ENCODE measurements around the gene FASTK.
"Not testable (repeated sequence)": the region's sequence is repeated elsewhere in the genome, so short reads cannot be mapped to it uniquely, and the experiment has no call there.

FASTK gene

DNA sequence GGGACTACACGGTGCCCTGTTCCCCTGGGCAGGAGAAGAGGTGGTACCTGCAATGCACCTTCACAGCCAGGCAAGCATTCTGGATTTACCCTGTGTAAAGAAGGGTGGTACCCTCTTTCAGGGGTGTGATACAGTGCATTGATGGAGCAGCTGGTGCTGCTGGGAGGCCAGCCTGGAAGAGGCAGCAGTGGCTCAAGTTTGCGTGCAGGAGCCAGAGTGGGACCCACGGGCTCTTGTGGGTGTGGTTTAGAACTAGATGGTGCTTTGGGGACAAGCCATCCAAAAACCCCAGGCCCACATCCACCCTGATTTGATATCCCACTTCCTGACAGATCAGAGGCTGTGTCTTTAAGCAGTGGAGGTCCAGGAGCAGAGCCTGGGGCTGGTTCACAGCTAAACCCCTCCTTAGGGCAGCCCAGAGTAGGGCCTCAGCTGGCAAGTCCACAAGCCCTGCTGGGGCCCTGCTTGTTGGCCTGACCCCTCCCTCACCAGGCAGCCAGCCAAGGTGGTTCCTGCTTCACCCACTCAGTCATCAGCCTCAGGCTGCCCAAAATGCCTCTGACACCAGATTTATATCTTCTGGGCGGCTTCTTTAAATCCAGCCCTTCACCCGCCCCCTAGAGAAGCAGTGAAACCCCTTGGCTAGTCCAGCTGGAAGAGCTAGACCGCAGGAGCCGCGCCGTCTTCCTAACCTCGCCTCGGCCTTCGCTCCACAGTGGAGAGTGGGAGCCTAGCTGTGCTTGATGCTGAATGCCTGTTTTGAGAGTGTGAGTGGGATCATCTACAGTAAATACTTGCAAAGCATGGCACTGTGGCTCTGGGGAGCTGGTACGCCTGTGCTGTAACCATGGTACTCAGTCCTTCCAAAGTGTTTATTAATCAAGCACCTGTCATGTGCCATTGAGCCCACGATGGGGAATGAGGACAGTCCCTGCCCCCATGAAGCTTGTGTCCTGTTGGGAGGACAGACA is 33.7 kb downstream of the FASTK start:
- Histone ChIP-seq H3K9me3 (ENCODE audit: control insufficient read depth, low read length) (no peaks in the 10 kb centered on the region), H3K4me3 (ENCODE audit: low read length) (peak overlapping the region; percentile 42), H3K36me3 (ENCODE audit: control insufficient read depth, insufficient read depth, low read length, severe bottlenecking) (no peaks in the 10 kb centered on the region), H3K9ac (ENCODE audit: low read length) (peak overlapping the region; percentile 62), H3K4me1 (ENCODE audit: control insufficient read depth, insufficient read depth, low read length) (peaks cover 27% of the 10 kb centered on the region), H3K27me3 (replicated peaks; ENCODE audit: control insufficient read depth, insufficient read depth, low read length) (peaks cover 9% of the 10 kb centered on the region)
- DNase-seq (ENCODE audit: low read depth), result peak; percentile 82

GRCh38 chr7:151045967-151046366 is 34.6 kb downstream of the FASTK start:
- H3K27me3 ChIP-seq (replicated peaks; ENCODE audit: control insufficient read depth, insufficient read depth, low read length), result peaks cover 9% of the 10 kb centered on the region
- H3K36me3 ChIP-seq (ENCODE audit: control insufficient read depth, insufficient read depth, low read length, severe bottlenecking), result no peaks in the 10 kb centered on the region
- H3K4me3 ChIP-seq (ENCODE audit: low read length), result no peak overlapping the region
- peaks cover 27% of the 10 kb centered on the region for H3K4me1 ChIP-seq (ENCODE audit: control insufficient read depth, insufficient read depth, low read length)
- no peaks in the 10 kb centered on the region for H3K9me3 ChIP-seq (ENCODE audit: control insufficient read depth, low read length)
- no peak for DNase-seq (ENCODE audit: low read depth)
- no peak overlapping the region for H3K9ac ChIP-seq (ENCODE audit: low read length)

GRCh38 chr7:151045262-151045661 is 35.3 kb downstream of the FASTK start:
- Histone ChIP-seq H3K9me3 (ENCODE audit: control insufficient read depth, low read length) (no peaks in the 10 kb centered on the region), H3K9ac (ENCODE audit: low read length) (no peak overlapping the region), H3K27me3 (replicated peaks; ENCODE audit: control insufficient read depth, insufficient read depth, low read length) (peaks cover 5% of the 10 kb centered on the region), H3K36me3 (ENCODE audit: control insufficient read depth, insufficient read depth, low read length, severe bottlenecking) (no peaks in the 10 kb centered on the region), H3K4me1 (ENCODE audit: control insufficient read depth, insufficient read depth, low read length) (peaks cover 27% of the 10 kb centered on the region), H3K4me3 (ENCODE audit: low read length) (no peak overlapping the region)
- DNase-seq (ENCODE audit: low read depth), result no peak

DNA sequence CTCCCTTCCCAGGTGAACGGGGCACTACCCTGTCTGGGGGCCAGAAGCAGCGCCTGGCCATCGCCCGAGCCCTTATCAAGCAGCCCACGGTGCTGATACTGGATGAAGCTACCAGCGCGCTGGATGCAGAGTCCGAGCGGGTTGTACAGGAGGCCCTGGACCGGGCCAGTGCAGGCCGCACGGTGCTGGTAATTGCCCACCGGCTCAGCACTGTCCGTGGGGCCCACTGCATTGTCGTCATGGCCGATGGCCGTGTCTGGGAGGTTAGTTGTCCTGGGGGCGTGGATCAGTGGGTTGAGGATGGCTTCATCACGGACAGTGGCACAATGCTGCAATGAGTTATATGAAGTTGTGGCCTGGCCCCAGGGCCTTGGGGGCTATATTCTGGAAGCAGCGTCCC is 36.6 kb downstream of the FASTK start:
- peaks cover 36% of the 10 kb centered on the region for H3K4me1 ChIP-seq (ENCODE audit: control insufficient read depth, insufficient read depth, low read length)
- no peaks in the 10 kb centered on the region for H3K9me3 ChIP-seq (ENCODE audit: control insufficient read depth, low read length)
- DNase-seq (ENCODE audit: low read depth), result no peak

DNA sequence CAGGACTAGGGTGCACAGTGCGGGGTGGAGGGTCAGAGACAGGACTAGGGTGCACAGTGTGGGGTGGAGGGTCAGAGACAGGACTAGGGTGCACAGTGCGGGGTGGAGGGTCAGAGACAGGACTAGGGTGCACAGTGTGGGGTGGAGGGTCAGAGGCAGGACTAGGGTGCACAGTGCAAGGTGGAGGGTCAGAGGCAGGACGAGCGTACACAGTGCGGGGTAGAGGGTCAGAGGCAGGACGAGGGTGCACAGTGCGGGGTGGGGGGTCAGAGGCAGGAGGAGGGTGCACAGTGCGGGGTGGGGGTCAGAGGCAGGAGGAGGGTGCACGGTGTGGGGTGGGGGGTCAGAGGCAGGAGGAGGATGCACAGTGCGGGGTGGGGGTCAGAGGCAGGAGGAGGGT is 37.2 kb downstream of the FASTK start:
- H3K9me3 ChIP-seq (ENCODE audit: control insufficient read depth, low read length); DNase-seq (ENCODE audit: low read depth); H3K27me3 ChIP-seq (replicated peaks; ENCODE audit: control insufficient read depth, insufficient read depth, low read length); H3K4me3 ChIP-seq (ENCODE audit: low read length); H3K36me3 ChIP-seq (ENCODE audit: control insufficient read depth, insufficient read depth, low read length, severe bottlenecking); H3K9ac ChIP-seq (ENCODE audit: low read length): not testable (repeated sequence)
- peaks cover 41% of the 10 kb centered on the region for H3K4me1 ChIP-seq (ENCODE audit: control insufficient read depth, insufficient read depth, low read length)

More for the DNA sequence above, 36.6 kb downstream of the FASTK start:
- Histone ChIP-seq H3K27me3 (replicated peaks; ENCODE audit: control insufficient read depth, insufficient read depth, low read length) (no peaks in the 10 kb centered on the region), H3K9ac (ENCODE audit: low read length) (no peak overlapping the region), H3K4me3 (ENCODE audit: low read length) (no peak overlapping the region), H3K36me3 (ENCODE audit: control insufficient read depth, insufficient read depth, low read length, severe bottlenecking) (no peaks in the 10 kb centered on the region)

DNA sequence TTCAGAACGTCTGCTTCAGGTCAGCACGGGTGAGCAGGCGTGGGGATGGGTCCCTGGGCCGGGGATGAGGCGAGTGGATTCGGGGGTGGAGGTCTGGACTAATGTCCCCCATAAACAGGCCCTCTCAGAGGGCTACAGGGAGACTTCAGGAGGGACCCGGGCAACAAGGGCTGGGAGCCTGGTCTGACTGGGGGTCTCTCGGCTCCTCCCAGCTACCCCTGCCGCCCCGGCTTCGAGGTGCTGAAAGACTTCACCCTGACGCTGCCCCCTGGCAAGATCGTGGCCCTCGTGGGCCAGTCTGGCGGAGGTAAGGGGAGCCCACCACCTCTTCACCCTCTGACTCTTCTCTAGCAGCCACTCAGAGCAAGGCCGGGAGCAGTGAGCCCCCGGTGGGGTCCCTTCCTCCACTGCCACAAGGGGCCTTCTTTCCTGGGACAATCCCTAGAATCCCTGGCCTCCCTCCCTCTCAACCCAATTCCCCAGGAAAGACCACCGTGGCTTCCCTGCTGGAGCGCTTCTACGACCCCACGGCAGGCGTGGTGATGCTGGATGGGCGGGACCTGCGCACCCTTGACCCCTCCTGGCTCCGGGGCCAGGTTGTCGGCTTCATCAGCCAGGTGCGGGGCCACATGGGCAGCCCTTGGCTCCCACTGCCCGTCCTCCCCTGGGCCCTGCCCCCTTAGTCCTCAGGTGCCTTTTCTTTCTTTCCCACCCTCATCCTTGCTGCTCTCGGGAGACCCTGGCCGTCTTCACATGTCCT is 39.8 kb downstream of the FASTK start:
- H3K4me1 ChIP-seq (ENCODE audit: control insufficient read depth, insufficient read depth, low read length), result peaks cover 22% of the 10 kb centered on the region
- no peak overlapping the region for H3K4me3 ChIP-seq (ENCODE audit: low read length)
- peaks cover 15% of the 10 kb centered on the region for H3K36me3 ChIP-seq (ENCODE audit: control insufficient read depth, insufficient read depth, low read length, severe bottlenecking)

DNA sequence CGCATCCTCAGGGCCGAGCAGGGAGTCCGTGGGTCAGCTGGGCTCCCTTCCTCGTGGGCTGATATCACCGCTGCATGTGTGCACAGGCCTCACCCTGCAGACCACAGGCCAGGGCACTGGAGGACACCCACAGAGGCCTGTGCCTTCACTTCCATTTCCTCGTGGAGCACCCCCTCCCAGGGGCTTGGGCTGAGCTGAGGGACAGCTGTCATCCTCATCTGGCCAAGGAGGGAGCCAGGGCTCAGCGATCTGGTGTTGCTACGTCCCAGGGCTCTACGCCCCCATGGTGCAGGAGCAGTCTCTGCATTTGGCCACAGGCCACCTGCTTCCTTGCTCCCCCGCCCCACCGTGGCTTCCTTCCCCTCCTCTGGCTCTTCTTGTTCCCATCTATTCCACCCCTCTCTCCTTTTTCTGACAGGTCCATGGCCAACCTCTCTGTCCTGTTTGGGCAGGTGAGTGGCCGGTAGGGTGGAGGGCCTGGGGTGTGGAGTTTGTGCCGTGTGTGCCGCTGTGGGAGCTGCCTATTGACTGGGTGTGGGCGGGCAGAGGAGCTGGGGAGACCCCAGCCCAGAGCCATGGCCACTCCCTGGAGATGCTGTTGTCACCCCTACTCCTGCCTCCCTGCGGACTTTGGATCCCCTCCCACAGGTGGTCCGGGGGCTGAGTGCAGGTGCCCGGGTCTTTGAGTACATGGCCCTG is 40.6 kb downstream of the FASTK start:
- no peak for DNase-seq (ENCODE audit: low read depth)
- Histone ChIP-seq H3K27me3 (replicated peaks; ENCODE audit: control insufficient read depth, insufficient read depth, low read length) (no peaks in the 10 kb centered on the region), H3K4me1 (ENCODE audit: control insufficient read depth, insufficient read depth, low read length) (peaks cover 20% of the 10 kb centered on the region), H3K9me3 (ENCODE audit: control insufficient read depth, low read length) (no peaks in the 10 kb centered on the region), H3K36me3 (ENCODE audit: control insufficient read depth, insufficient read depth, low read length, severe bottlenecking) (peaks cover 23% of the 10 kb centered on the region), H3K4me3 (ENCODE audit: low read length) (no peak overlapping the region), H3K9ac (ENCODE audit: low read length) (no peak overlapping the region)

More for the DNA sequence above, 39.8 kb downstream of the FASTK start:
- Histone ChIP-seq H3K9ac (ENCODE audit: low read length) (no peak overlapping the region), H3K9me3 (ENCODE audit: control insufficient read depth, low read length) (no peaks in the 10 kb centered on the region), H3K27me3 (replicated peaks; ENCODE audit: control insufficient read depth, insufficient read depth, low read length) (no peaks in the 10 kb centered on the region)
- no peak for DNase-seq (ENCODE audit: low read depth)

DNA sequence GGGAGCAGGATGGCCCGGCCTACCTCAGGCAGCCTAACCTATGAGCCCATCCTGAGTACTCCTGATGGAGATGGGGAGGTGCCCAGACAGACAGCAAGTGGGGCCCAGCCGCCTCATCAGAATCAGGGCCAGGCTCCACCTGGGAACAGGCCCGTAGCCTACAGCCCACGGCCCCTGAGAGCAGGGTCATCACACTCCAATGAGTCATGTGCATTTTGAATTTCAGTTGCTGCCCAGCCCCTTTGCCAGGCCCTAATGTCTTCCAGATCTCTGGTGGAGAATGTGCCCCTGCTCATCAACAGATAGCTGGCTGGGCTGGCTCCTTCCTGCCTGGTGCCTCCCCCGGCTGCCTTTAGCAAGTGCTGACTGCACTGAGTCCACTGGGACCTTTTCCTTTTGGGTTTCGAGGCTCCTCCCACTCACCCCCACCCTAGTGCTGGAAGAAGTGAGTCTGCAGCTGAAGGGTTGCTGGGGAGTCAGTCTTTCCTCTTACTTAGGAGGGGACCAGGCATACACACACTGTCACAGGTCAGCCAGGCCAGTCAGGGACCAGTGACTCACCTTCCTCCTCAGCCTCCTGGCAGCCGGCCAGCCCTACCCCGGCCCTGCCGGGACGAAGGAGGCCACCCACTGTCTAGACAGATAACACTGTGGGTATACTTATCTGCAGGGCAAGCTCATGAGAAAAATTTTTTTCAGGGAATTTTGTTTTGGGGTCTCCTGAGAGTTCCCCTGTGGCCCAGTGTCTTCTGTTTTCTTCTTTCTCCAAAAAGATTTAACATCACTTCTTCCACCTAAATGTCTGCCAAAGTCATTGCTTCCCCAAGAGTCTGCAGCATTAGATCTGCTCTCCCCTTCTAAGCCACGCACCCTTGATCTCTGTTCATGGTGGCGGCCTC is 41.4 kb downstream of the FASTK start:
- Histone ChIP-seq H3K36me3 (ENCODE audit: control insufficient read depth, insufficient read depth, low read length, severe bottlenecking) (peaks cover 31% of the 10 kb centered on the region), H3K27me3 (replicated peaks; ENCODE audit: control insufficient read depth, insufficient read depth, low read length) (no peaks in the 10 kb centered on the region), H3K9ac (ENCODE audit: low read length) (peak overlapping the region; percentile 36), H3K4me1 (ENCODE audit: control insufficient read depth, insufficient read depth, low read length) (peaks cover 23% of the 10 kb centered on the region), H3K9me3 (ENCODE audit: control insufficient read depth, low read length) (no peaks in the 10 kb centered on the region), H3K4me3 (ENCODE audit: low read length) (no peak overlapping the region)
- peak; percentile 74 for DNase-seq (ENCODE audit: low read depth)

DNA sequence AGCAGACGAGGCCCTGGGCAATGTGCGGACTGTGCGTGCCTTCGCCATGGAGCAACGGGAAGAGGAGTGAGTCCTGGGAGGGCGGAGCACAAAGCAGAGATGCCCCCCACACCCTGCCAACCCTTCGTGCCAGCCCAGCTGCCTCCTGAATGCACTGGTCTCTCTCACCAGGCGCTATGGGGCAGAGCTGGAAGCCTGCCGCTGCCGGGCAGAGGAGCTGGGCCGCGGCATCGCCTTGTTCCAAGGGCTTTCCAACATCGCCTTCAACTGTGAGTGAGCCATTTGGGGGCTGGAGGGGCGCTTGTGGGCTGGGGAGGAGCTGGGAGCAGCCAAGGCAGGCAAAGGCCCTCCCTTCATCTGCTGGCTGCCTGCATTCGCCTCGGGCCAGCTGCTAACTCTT is 44.7 kb downstream of the FASTK start:
- Histone ChIP-seq H3K9ac (ENCODE audit: low read length) (no peak overlapping the region), H3K4me1 (ENCODE audit: control insufficient read depth, insufficient read depth, low read length) (peaks cover 20% of the 10 kb centered on the region), H3K27me3 (replicated peaks; ENCODE audit: control insufficient read depth, insufficient read depth, low read length) (no peaks in the 10 kb centered on the region), H3K36me3 (ENCODE audit: control insufficient read depth, insufficient read depth, low read length, severe bottlenecking) (peaks cover 35% of the 10 kb centered on the region), H3K4me3 (ENCODE audit: low read length) (no peak overlapping the region), H3K9me3 (ENCODE audit: control insufficient read depth, low read length) (no peaks in the 10 kb centered on the region)
- DNase-seq (ENCODE audit: low read depth), result no peak

DNA sequence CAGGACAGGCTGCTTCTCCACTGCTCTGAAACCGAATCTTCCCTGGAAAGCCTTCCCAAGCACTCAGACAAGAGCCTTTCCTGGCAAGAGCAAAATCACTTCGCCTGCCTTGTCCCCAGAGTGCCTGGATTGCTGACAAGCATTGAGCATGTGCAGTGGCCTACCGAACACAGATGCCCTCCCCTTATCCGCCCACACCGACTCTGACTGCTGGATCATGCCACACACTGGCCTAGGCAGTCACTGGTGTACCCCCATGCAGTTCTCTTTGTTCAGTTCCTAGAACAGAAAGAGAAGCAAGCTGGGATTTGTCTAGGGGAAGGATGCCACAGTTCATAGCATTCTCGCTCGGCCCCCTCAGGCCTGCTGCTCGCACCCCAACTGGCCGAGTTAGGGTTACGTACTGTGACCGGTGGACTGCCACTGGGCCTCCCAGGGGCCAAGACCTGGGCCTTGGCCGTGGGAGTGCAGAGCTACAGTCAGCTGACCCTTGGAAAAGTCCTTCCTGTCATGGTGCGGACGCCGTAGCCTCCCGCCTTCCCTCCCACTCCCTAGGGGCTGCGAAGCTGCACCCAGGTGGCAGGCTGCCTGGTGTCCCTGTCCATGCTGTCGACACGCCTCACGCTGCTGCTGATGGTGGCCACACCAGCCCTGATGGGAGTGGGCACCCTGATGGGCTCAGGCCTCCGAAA is 45.4 kb downstream of the FASTK start:
- DNase-seq (ENCODE audit: low read depth), result no peak

More for the DNA sequence above, 45.4 kb downstream of the FASTK start:
- no peak overlapping the region for H3K4me3 ChIP-seq (ENCODE audit: low read length)
- H3K4me1 ChIP-seq (ENCODE audit: control insufficient read depth, insufficient read depth, low read length), result peaks cover 20% of the 10 kb centered on the region
- peaks cover 35% of the 10 kb centered on the region for H3K36me3 ChIP-seq (ENCODE audit: control insufficient read depth, insufficient read depth, low read length, severe bottlenecking)
- H3K27me3 ChIP-seq (replicated peaks; ENCODE audit: control insufficient read depth, insufficient read depth, low read length), result no peaks in the 10 kb centered on the region
- H3K9me3 ChIP-seq (ENCODE audit: control insufficient read depth, low read length), result no peaks in the 10 kb centered on the region
- no peak overlapping the region for H3K9ac ChIP-seq (ENCODE audit: low read length)

Data from adipocyte (in vitro differentiated cells).